ENCODE data around the gene RAD52. TPM values are rescaled to one million over a fixed set of nuclear protein-coding genes. Genes with fewer than 3 reads are reported as not detected.

Gene RAD52
- total and polyA plus RNA-seq, 11 donors = 4.1 to 9.7 (median 6.2) TPM

- intact Hi-C loops (cut with DNase I) = loop anchor here in 8 of 10 donors (5.0 to 10.0 kb wide), 5 partner anchors 38 to 387 kb away; partner anchors contain the start of gene ERC1 (in 2 of the 8)
- H3K27ac ChIP-seq = no peak overlapping the region
- H3K27me3 ChIP-seq = no peaks in the 10 kb centered on the region
- TF ChIP-seq POLR2A (IDR thresholded peaks at IDR 0.05) (no peak), CTCF (IDR thresholded peaks at IDR 0.05) (no peak)
- H3K4me1 ChIP-seq = peaks cover 0 to 19% (median 4%) of the 10 kb centered on the region in 12 donors
- no peaks in the 10 kb centered on the region for H3K36me3 ChIP-seq
- H3K4me3 ChIP-seq = no peak overlapping the region
- H3K9me3 ChIP-seq = no peaks in the 10 kb centered on the region
- no peak for ATAC-seq
- no peak for DNase-seq
These were observed 5.2 kb upstream of the RAD52 start for GRCh38 chr12:954741-955140.

GRCh38 chr12:953776-954175, 4.3 kb upstream of the RAD52 start:
- TF ChIP-seq POLR2A (IDR thresholded peaks at IDR 0.05) (no peak), CTCF (IDR thresholded peaks at IDR 0.05) (no peak)
- no peak overlapping the region for H3K4me3 ChIP-seq
- peaks cover 0 to 15% (median 4%) of the 10 kb centered on the region in 12 donors for H3K4me1 ChIP-seq
- no peaks in the 10 kb centered on the region for H3K27me3 ChIP-seq
- WGBS, 4 donors = 75 to 80% (median 77%) methylated on average over 7 of the region's 7 CpGs
- H3K9me3 ChIP-seq = no peaks in the 10 kb centered on the region
- no peak for DNase-seq
- no peak for ATAC-seq
- no peaks in the 10 kb centered on the region for H3K36me3 ChIP-seq
- H3K27ac ChIP-seq = peak overlapping the region in 1 of 12 donors; percentile 67
- intact Hi-C loops (cut with DNase I) = loop anchor here in 8 of 10 donors (5.0 to 10.0 kb wide), 5 partner anchors 39 to 386 kb away; partner anchors contain the start of gene ERC1 (in 2 of the 8)

GRCh38 chr12:951176-951575, 1.7 kb upstream of the RAD52 start:
- peaks cover 0 to 22% (median 11%) of the 10 kb centered on the region in 12 donors for H3K4me1 ChIP-seq
- H3K27me3 ChIP-seq = no peaks in the 10 kb centered on the region
- H3K4me3 ChIP-seq = no peak overlapping the region
- no peak for ATAC-seq
- 56 to 76% (median 68%) methylated on average over 1 of the region's 1 CpG for WGBS, 4 donors
- TF ChIP-seq CTCF (IDR thresholded peaks at IDR 0.05) (no peak), POLR2A (IDR thresholded peaks at IDR 0.05) (no peak)
- intact Hi-C loops (cut with DNase I) = loop anchor here in 8 of 10 donors (5.0 to 10.0 kb wide), 5 partner anchors 41 to 384 kb away; partner anchors contain the start of gene ERC1 (in 2 of the 8)
- no peaks in the 10 kb centered on the region for H3K9me3 ChIP-seq
- no peak for DNase-seq
- H3K36me3 ChIP-seq = no peaks in the 10 kb centered on the region
- H3K27ac ChIP-seq = no peak overlapping the region

GRCh38 chr12:948238-948637, 1.3 kb downstream of the RAD52 start:
- DNase-seq (no peak), ATAC-seq (no peak)
- Histone ChIP-seq H3K36me3 (peaks cover 0 to 13% (median 6%) of the 10 kb centered on the region in 9 donors), H3K27ac (peak overlapping the region in 8 of 12 donors; percentile 86 to 97 (median 93)), H3K4me1 (peaks cover 0 to 19% (median 13%) of the 10 kb centered on the region in 12 donors), H3K9me3 (no peaks in the 10 kb centered on the region), H3K27me3 (no peaks in the 10 kb centered on the region), H3K4me3 (peak overlapping the region in 9 of 12 donors; percentile 68 to 94 (median 82))
- 92 to 95% (median 93%) methylated on average over 9 of the region's 9 CpGs for WGBS, 4 donors
- no peak for TF ChIP-seq CTCF (IDR thresholded peaks at IDR 0.05)
- no peak for TF ChIP-seq POLR2A (IDR thresholded peaks at IDR 0.05)
- intact Hi-C loops (cut with DNase I) = loop anchor here in 7 of 10 donors (2.0 to 5.0 kb wide), 9 partner anchors 43 to 644 kb away; partner anchors contain the start of genes ERC1 (in 3 of the 7), WNK1 (in 2 of the 7) and FBXL14 (in 1 of the 7)
